Activated naive CD4-positive, alpha-beta T cell treated with anti-CD3 and anti-CD28 coated beads for 36 hours (primary cell): ENCODE measurements around the gene PRSS50. TPM values are rescaled to one million over a fixed set of nuclear protein-coding genes. Genes with fewer than 3 reads are reported as not detected.
"Not testable (repeated sequence)": the region's sequence is repeated elsewhere in the genome, so short reads cannot be mapped to it uniquely, and the experiment has no call there.

Experiments
- CTCF ChIA-PET: fragments of 350-600 bp; sonication (Branson Sonifier 250); formaldehyde crosslinking; loops from one replicate; lab custom pipeline; 2021; ENCODE audit warnings: antibody characterized with exemption; lab: Charles Lee
- DNase-seq: peaks from one replicate; pipeline ENCODE4 v3.0.0-alpha.2; 2020
- H3K27ac Mint-ChIP-seq: one replicate; pipeline ENCODE4 v1.8.0; 2021; ENCODE audit warnings: mild to moderate bottlenecking, mixed read lengths
- H3K27me3 Mint-ChIP-seq: one replicate; pipeline ENCODE4 v1.8.0; 2021; ENCODE audit warnings: low read depth, mixed read lengths
- H3K36me3 Mint-ChIP-seq: one replicate; pipeline ENCODE4 v1.8.0; 2021; ENCODE audit warnings: low read depth, mixed read lengths
- H3K4me1 Mint-ChIP-seq: one replicate; pipeline ENCODE4 v1.8.0; 2021; ENCODE audit warnings: low read depth, mixed read lengths
- H3K4me3 Mint-ChIP-seq: one replicate; pipeline ENCODE4 v1.8.0; 2021; ENCODE audit warnings: mild to moderate bottlenecking, moderate library complexity, mixed read lengths
- H3K9me3 Mint-ChIP-seq: one replicate; pipeline ENCODE4 v1.8.0; 2021; ENCODE audit warnings: mixed read lengths
- intact Hi-C: fragments of 100-400 bp; cut with micrococcal nuclease; formaldehyde crosslinking; loops from one replicate; pipeline ENCODE4 v1.15.1; 2023
- total RNA-seq, 2 experiments: library from RNA; stranded (reverse); gene quantifications; one replicate each; pipeline ENCODE4 v1.2.3, GENCODE V29; 2021

PRSS50 gene
- total RNA-seq, 2 experiments from 2014 or later = not detected

- CTCF ChIA-PET, H3K4me3 Mint-ChIP-seq: not testable (repeated sequence)
These were observed 21.9 kb upstream of the PRSS50 start for GRCh38 chr3:46739565-46739964.

GRCh38 chr3:46737329-46737731, 19.7 kb upstream of the PRSS50 start:
- intact Hi-C loops = no loop called here
- no peak for DNase-seq
- CTCF ChIA-PET = interaction anchor here (0.9 kb wide), 1 partner anchor 172 kb away, joined by 3 read pairs; no protein-coding TSS in a partner anchor
- no peaks in the 10 kb centered on the region for H3K36me3 Mint-ChIP-seq
- no peaks in the 10 kb centered on the region for H3K27me3 Mint-ChIP-seq
- H3K4me3 Mint-ChIP-seq = no peak overlapping the region
- H3K9me3 Mint-ChIP-seq = no peaks in the 10 kb centered on the region
- no peak overlapping the region for H3K27ac Mint-ChIP-seq
- H3K4me1 Mint-ChIP-seq = no peaks in the 10 kb centered on the region

More at GRCh38 chr3:46739565-46739964, 21.9 kb upstream of the PRSS50 start:
- H3K4me1 Mint-ChIP-seq, H3K27me3 Mint-ChIP-seq, DNase-seq, H3K27ac Mint-ChIP-seq, H3K36me3 Mint-ChIP-seq, intact Hi-C loops, H3K9me3 Mint-ChIP-seq: not testable (repeated sequence)

GRCh38 chr3:46736006-46736872, 18.6 kb upstream of the PRSS50 start:
- H3K4me1 Mint-ChIP-seq = no peaks in the 10 kb centered on the region
- H3K4me3 Mint-ChIP-seq = no peak overlapping the region
- no peaks in the 10 kb centered on the region for H3K27me3 Mint-ChIP-seq
- H3K27ac Mint-ChIP-seq = no peak overlapping the region
- H3K9me3 Mint-ChIP-seq = no peaks in the 10 kb centered on the region
- intact Hi-C loops = no loop called here
- CTCF ChIA-PET = interaction anchor here (0.7 to 0.9 kb wide), 2 partner anchors 173 to 953 kb away, joined by 3 read pairs; no protein-coding TSS in a partner anchor
- DNase-seq = no peak
- H3K36me3 Mint-ChIP-seq = no peaks in the 10 kb centered on the region

GRCh38 chr3:46734773-46735172, 17.1 kb upstream of the PRSS50 start:
- CTCF ChIA-PET = no interaction called here
- Mint-ChIP-seq H3K36me3 (no peaks in the 10 kb centered on the region), H3K4me1 (no peaks in the 10 kb centered on the region), H3K9me3 (no peaks in the 10 kb centered on the region), H3K27me3 (no peaks in the 10 kb centered on the region), H3K27ac (no peak overlapping the region), H3K4me3 (no peak overlapping the region)
- intact Hi-C loops = no loop called here
- no peak for DNase-seq

GRCh38 chr3:46733026-46733800, 15.5 kb upstream of the PRSS50 start:
- CTCF ChIA-PET = no interaction called here
- no peaks in the 10 kb centered on the region for H3K27me3 Mint-ChIP-seq
- intact Hi-C loops = no loop called here
- H3K9me3 Mint-ChIP-seq = no peaks in the 10 kb centered on the region
- H3K27ac Mint-ChIP-seq = no peak overlapping the region
- H3K36me3 Mint-ChIP-seq = no peaks in the 10 kb centered on the region
- DNase-seq = no peak
- H3K4me1 Mint-ChIP-seq = no peaks in the 10 kb centered on the region
- no peak overlapping the region for H3K4me3 Mint-ChIP-seq

GRCh38 chr3:46731795-46732194, 14.1 kb upstream of the PRSS50 start:
- Mint-ChIP-seq H3K4me3 (no peak overlapping the region), H3K4me1 (no peaks in the 10 kb centered on the region), H3K27ac (no peak overlapping the region), H3K27me3 (no peaks in the 10 kb centered on the region), H3K36me3 (no peaks in the 10 kb centered on the region), H3K9me3 (no peaks in the 10 kb centered on the region)
- CTCF ChIA-PET = no interaction called here
- no peak for DNase-seq
- intact Hi-C loops = no loop called here

GRCh38 chr3:46730819-46731218, 13.2 kb upstream of the PRSS50 start:
- no peak for DNase-seq
- Mint-ChIP-seq H3K4me3 (no peak overlapping the region), H3K27ac (no peak overlapping the region), H3K27me3 (no peaks in the 10 kb centered on the region), H3K4me1 (no peaks in the 10 kb centered on the region), H3K36me3 (no peaks in the 10 kb centered on the region), H3K9me3 (no peaks in the 10 kb centered on the region)
- intact Hi-C loops = no loop called here
- CTCF ChIA-PET = no interaction called here

- Mint-ChIP-seq H3K27me3 (peaks cover 1% of the 10 kb centered on the region), H3K27ac (no peak overlapping the region)
- intact Hi-C loops = no loop called here
These were observed 11.4 kb upstream of the PRSS50 start for GRCh38 chr3:46729038-46729437.

GRCh38 chr3:46725621-46726314, 8.1 kb upstream of the PRSS50 start:
- Mint-ChIP-seq H3K36me3 (no peaks in the 10 kb centered on the region), H3K4me3 (no peak overlapping the region), H3K27me3 (peaks cover 5% of the 10 kb centered on the region), H3K4me1 (no peaks in the 10 kb centered on the region), H3K9me3 (peaks cover 2% of the 10 kb centered on the region), H3K27ac (no peak overlapping the region)
- intact Hi-C loops = no loop called here
- no peak for DNase-seq
- CTCF ChIA-PET = no interaction called here

More at GRCh38 chr3:46729038-46729437, 11.4 kb upstream of the PRSS50 start:
- no peaks in the 10 kb centered on the region for H3K36me3 Mint-ChIP-seq
- no peak overlapping the region for H3K4me3 Mint-ChIP-seq
- no peaks in the 10 kb centered on the region for H3K9me3 Mint-ChIP-seq
- DNase-seq = no peak
- no peaks in the 10 kb centered on the region for H3K4me1 Mint-ChIP-seq
- CTCF ChIA-PET = interaction anchor here (0.7 kb wide), 1 partner anchor 68 kb away, joined by 3 read pairs; no protein-coding TSS in a partner anchor

GRCh38 chr3:46724424-46724823, 6.8 kb upstream of the PRSS50 start:
- CTCF ChIA-PET = interaction anchor here (0.6 kb wide), 1 partner anchor 95 kb away, joined by 4 read pairs; no protein-coding TSS in a partner anchor
- peaks cover 5% of the 10 kb centered on the region for H3K27me3 Mint-ChIP-seq
- no peaks in the 10 kb centered on the region for H3K4me1 Mint-ChIP-seq
- no peaks in the 10 kb centered on the region for H3K36me3 Mint-ChIP-seq
- H3K4me3 Mint-ChIP-seq = no peak overlapping the region
- H3K27ac Mint-ChIP-seq = no peak overlapping the region
- intact Hi-C loops = no loop called here
- DNase-seq = no peak
- peaks cover 2% of the 10 kb centered on the region for H3K9me3 Mint-ChIP-seq

GRCh38 chr3:46722443-46722842, 4.8 kb upstream of the PRSS50 start:
- H3K4me3 Mint-ChIP-seq = no peak overlapping the region
- intact Hi-C loops = no loop called here
- peaks cover 9% of the 10 kb centered on the region for H3K27me3 Mint-ChIP-seq
- H3K4me1 Mint-ChIP-seq = no peaks in the 10 kb centered on the region
- no peak overlapping the region for H3K27ac Mint-ChIP-seq
- CTCF ChIA-PET = no interaction called here
- H3K36me3 Mint-ChIP-seq = no peaks in the 10 kb centered on the region
- no peak for DNase-seq
- H3K9me3 Mint-ChIP-seq = peaks cover 2% of the 10 kb centered on the region

- DNase-seq = no peak
- H3K27me3 Mint-ChIP-seq = peaks cover 9% of the 10 kb centered on the region
- H3K36me3 Mint-ChIP-seq = no peaks in the 10 kb centered on the region
- peaks cover 2% of the 10 kb centered on the region for H3K9me3 Mint-ChIP-seq
- H3K27ac Mint-ChIP-seq = no peak overlapping the region
- no peaks in the 10 kb centered on the region for H3K4me1 Mint-ChIP-seq
- no peak overlapping the region for H3K4me3 Mint-ChIP-seq
- intact Hi-C loops = no loop called here
- CTCF ChIA-PET = no interaction called here
These were observed 3.3 kb upstream of the PRSS50 start for GRCh38 chr3:46721009-46721408.
